DOHH2 (cell line): ENCODE measurements around the gene AQP9.

ENCODE experiments used
- H3F3A ChIP-seq: fragments of 200-600 bp; sonication (generic), shearing (Covaris generic); 2 replicates; pipeline ENCODE4 v1.6.0; 2016; ENCODE audit warnings: antibody characterized with exemption, mild to moderate bottlenecking; ENCODE audit not compliant: control insufficient read depth, insufficient read depth
- H3K27ac ChIP-seq: fragments of 200-600 bp; sonication (generic); 2 replicates; pipeline ENCODE4 v1.5.1; 2014; ENCODE audit warnings: low read depth, mild to moderate bottlenecking, low read length, moderate library complexity
- H3K27me3 ChIP-seq: fragments of 200-600 bp; sonication (generic); 2 replicates; pipeline ENCODE4 v1.6.1; 2014; ENCODE audit warnings: mild to moderate bottlenecking, low read length, mixed read lengths; ENCODE audit not compliant: control insufficient read depth
- H3K36me3 ChIP-seq: fragments of 200-600 bp; sonication (generic); 2 replicates; pipeline ENCODE4 v1.6.1; 2014; ENCODE audit warnings: mild to moderate bottlenecking, low read length, moderate library complexity, mixed read lengths; ENCODE audit not compliant: control insufficient read depth
- H3K4me1 ChIP-seq: fragments of 200-600 bp; sonication (generic); 2 replicates; pipeline ENCODE4 v1.6.1; 2014; ENCODE audit warnings: mild to moderate bottlenecking, low read length, mixed read lengths; ENCODE audit not compliant: control insufficient read depth
- H3K4me2 ChIP-seq: fragments of 200-600 bp; sonication (generic); 2 replicates; pipeline ENCODE4 v1.6.0; 2014; ENCODE audit warnings: mild to moderate bottlenecking, low read length, moderate library complexity
- H3K4me3 ChIP-seq: fragments of 200-600 bp; sonication (generic); 2 replicates; pipeline ENCODE4 v1.5.1; 2014; ENCODE audit warnings: mild to moderate bottlenecking, low read length, mixed read lengths
- H3K79me2 ChIP-seq: fragments of 200-600 bp; sonication (generic); 2 replicates; pipeline ENCODE4 v1.6.1; 2014; ENCODE audit warnings: mild to moderate bottlenecking, low read length, mixed read lengths; ENCODE audit not compliant: control insufficient read depth
- H3K9me2 ChIP-seq: fragments of 200-600 bp; sonication (generic); replicated peaks from 2 replicates; pipeline ENCODE4 v1.6.1; 2014; ENCODE audit warnings: mild to moderate bottlenecking, low read length, mixed read lengths; ENCODE audit not compliant: control insufficient read depth
- H3K9me3 ChIP-seq: fragments of 200-600 bp; sonication (generic); 2 replicates; pipeline ENCODE4 v1.6.1; 2014; ENCODE audit warnings: antibody characterized with exemption, low read length, mixed read lengths; ENCODE audit not compliant: control insufficient read depth, insufficient read depth
- H4K20me1 ChIP-seq: fragments of 200-600 bp; sonication (generic); 2 replicates; pipeline ENCODE4 v1.6.0; 2014; ENCODE audit warnings: low read depth, mild to moderate bottlenecking, antibody characterized with exemption, low read length, moderate library complexity; ENCODE audit not compliant: control insufficient read depth, insufficient read depth
- CTCF ChIP-seq: fragments of 200-600 bp; sonication (generic); IDR thresholded peaks from one replicate; pipeline ENCODE4 v1.5.1; 2014; ENCODE audit warnings: antibody characterized with exemption, mild to moderate bottlenecking, low read depth, low read length; ENCODE audit not compliant: poor library complexity, severe bottlenecking
- EZH2phosphoT487 ChIP-seq: fragments of 200-600 bp; sonication (generic); IDR thresholded peaks from 2 replicates; pipeline ENCODE4 v1.6.1; 2017; ENCODE audit warnings: borderline replicate concordance, mild to moderate bottlenecking, antibody characterized with exemption, low read length, moderate library complexity, mixed read lengths

Gene AQP9

GRCh38 chr15:58138106-58138505 is at the start of gene AQP9:
Gene AQP9 (plus strand): TSS chr15:58138381. CDS start chr15:58138566, 185 bp downstream.
- no peaks in the 10 kb centered on the region for H3K9me3 ChIP-seq
- no peaks in the 10 kb centered on the region for H3F3A ChIP-seq
- H3K4me1 ChIP-seq: no peaks in the 10 kb centered on the region
- no peak within 1 kb of the TSS for H3K4me3 ChIP-seq
- no peak for TF ChIP-seq EZH2phosphoT487
- TF ChIP-seq CTCF: no peak
- H3K27me3 ChIP-seq: peaks cover 4% of the 10 kb centered on the region; the same call in 1 of the 2 replicates
- H3K9me2 ChIP-seq: no peaks in the 10 kb centered on the region
- no peaks in the 10 kb centered on the region for H4K20me1 ChIP-seq
- no peaks in the 10 kb centered on the region for H3K79me2 ChIP-seq
- H3K36me3 ChIP-seq: no peaks in the 10 kb centered on the region
- no peak within 1 kb of the TSS for H3K27ac ChIP-seq
- no peak within 1 kb of the TSS for H3K4me2 ChIP-seq

GRCh38 chr15:58095415-58095814 is 42.8 kb upstream of the AQP9 start:
- Histone ChIP-seq H3F3A (no peaks in the 10 kb centered on the region), H3K9me3 (no peaks in the 10 kb centered on the region), H3K79me2 (no peaks in the 10 kb centered on the region), H3K27me3 (no peaks in the 10 kb centered on the region), H3K4me1 (no peaks in the 10 kb centered on the region), H3K4me3 (no peak overlapping the region), H3K27ac (no peak overlapping the region), H3K9me2 (no peaks in the 10 kb centered on the region), H4K20me1 (no peaks in the 10 kb centered on the region), H3K4me2 (no peak overlapping the region), H3K36me3 (no peaks in the 10 kb centered on the region)
- TF ChIP-seq CTCF (no peak), EZH2phosphoT487 (no peak)

GRCh38 chr15:58096529-58097084 is 41.6 kb upstream of the AQP9 start:
- no peaks in the 10 kb centered on the region for H3F3A ChIP-seq
- TF ChIP-seq CTCF: no peak
- no peak for TF ChIP-seq EZH2phosphoT487

GRCh38 chr15:58103482-58103881 is 34.7 kb upstream of the AQP9 start:
- no peaks in the 10 kb centered on the region for H3K36me3 ChIP-seq
- no peak overlapping the region for H3K4me2 ChIP-seq
- no peak overlapping the region for H3K27ac ChIP-seq
- H3K27me3 ChIP-seq: no peaks in the 10 kb centered on the region
- no peak for TF ChIP-seq CTCF
- no peak for TF ChIP-seq EZH2phosphoT487
- H3F3A ChIP-seq: no peaks in the 10 kb centered on the region
- no peaks in the 10 kb centered on the region for H3K9me3 ChIP-seq
- no peaks in the 10 kb centered on the region for H3K79me2 ChIP-seq
- no peaks in the 10 kb centered on the region for H3K9me2 ChIP-seq
- H3K4me1 ChIP-seq: no peaks in the 10 kb centered on the region
- no peaks in the 10 kb centered on the region for H4K20me1 ChIP-seq
- H3K4me3 ChIP-seq: no peak overlapping the region

More at GRCh38 chr15:58096529-58097084, 41.6 kb upstream of the AQP9 start:
- H3K9me2 ChIP-seq: no peaks in the 10 kb centered on the region
- H3K36me3 ChIP-seq: no peaks in the 10 kb centered on the region
- no peaks in the 10 kb centered on the region for H3K4me1 ChIP-seq
- H3K4me2 ChIP-seq: no peak overlapping the region
- H3K27ac ChIP-seq: no peak overlapping the region
- H3K4me3 ChIP-seq: no peak overlapping the region
- no peaks in the 10 kb centered on the region for H3K9me3 ChIP-seq
- no peaks in the 10 kb centered on the region for H3K79me2 ChIP-seq
- H3K27me3 ChIP-seq: no peaks in the 10 kb centered on the region
- H4K20me1 ChIP-seq: no peaks in the 10 kb centered on the region
